Measurements from ENCODE around the gene ZNF444. TPM values are rescaled to one million over a fixed set of nuclear protein-coding genes. Genes with fewer than 3 reads are reported as not detected.

ZNF444 gene
- total and polyA plus RNA-seq, 2 donors (not counting 3 experiments of a cell fraction or from before 2014, with no cell fraction given) = 37.2 to 41.7 TPM

GRCh38 chr19:56174086-56174485 is 33.0 kb downstream of the ZNF444 start:
- BruUV-seq (replicated peaks) = no TSS peak
- Histone ChIP-seq H3K9me3 (replicated peaks; ENCODE audit: control insufficient read depth, insufficient read depth, low read length) (no peaks in the 10 kb centered on the region), H3K36me3 (ENCODE audit: control insufficient read depth in 2 of 2, extremely low read depth in 1 of 2, insufficient read depth in 2 of 2, low read length in 2 of 2) (no peaks in the 10 kb centered on the region), H3K79me2 (ENCODE audit: control insufficient read depth, insufficient read depth, low read length) (no peaks in the 10 kb centered on the region), H3K4me2 (ENCODE audit: insufficient read depth, low read length) (no peak overlapping the region), H3K4me3 (replicated peaks in 1 of 3; ENCODE audit: insufficient read depth in 1 of 3, low read depth in 1 of 3, low read length in 3 of 3) (no peak overlapping the region), H3K27me3 (ENCODE audit: control insufficient read depth in 2 of 2, insufficient read depth in 2 of 2, low read length in 2 of 2) (peaks cover 0 to 2% of the 10 kb centered on the region in 2 experiments), H3K4me1 (ENCODE audit: control insufficient read depth, extremely low read depth, insufficient read depth, low read length) (no peaks in the 10 kb centered on the region), H3K9ac (replicated peaks; ENCODE audit: extremely low read depth, insufficient read depth, low read length) (no peak overlapping the region), H3K9me1 (replicated peaks; ENCODE audit: control insufficient read depth, extremely low read depth, insufficient read depth, low read length) (no peaks in the 10 kb centered on the region), H3K27ac (ENCODE audit: insufficient read depth, low read depth, low read length) (no peak overlapping the region), H2AFZ (ENCODE audit: low read depth, low read length) (no peak overlapping the region), H4K20me1 (replicated peaks; ENCODE audit: control insufficient read depth, extremely low read depth, insufficient read depth, low read length) (no peaks in the 10 kb centered on the region)
- ChIA-PET CTCF (interaction anchor here (0.7 to 13.9 kb wide), 5 partner anchors 48 to 159 kb away, joined by 3 to 328 read pairs (median 17); no protein-coding TSS in a partner anchor), POLR2A (no interaction called here)
- DNase-seq (ENCODE audit: low read depth, low spot score) (no peak), FAIRE-seq (no peak)
- intact Hi-C loops (cut with micrococcal nuclease) (loop anchor here (5.0 kb wide), 2 partner anchors 52 to 78 kb away; partner anchors contain the start of gene ZNF787), dilution Hi-C loops (cut with MboI; ENCODE audit: extremely low pct_ligation_motif_present, low sequenced_read_pairs) (no loop called here)
- TF ChIP-seq FOS (IDR thresholded peaks at IDR 0.05; ENCODE audit: borderline replicate concordance, insufficient read depth, low read length) (no peak), GATA2 (IDR thresholded peaks at IDR 0.05; ENCODE audit: insufficient read depth, insufficient read length, low read depth, low read length) (no peak), EZH2 (IDR thresholded peaks at IDR 0.05; ENCODE audit: borderline replicate concordance, low read depth, low read length, severe bottlenecking) (no peak), JUN (IDR thresholded peaks at IDR 0.05; ENCODE audit: borderline replicate concordance, insufficient read depth, insufficient read length, low read depth) (no peak)

GRCh38 chr19:56174550-56174949 is 33.5 kb downstream of the ZNF444 start:
- Histone ChIP-seq H3K79me2 (ENCODE audit: control insufficient read depth, insufficient read depth, low read length) (no peaks in the 10 kb centered on the region), H3K9ac (replicated peaks; ENCODE audit: extremely low read depth, insufficient read depth, low read length) (no peak overlapping the region), H3K36me3 (ENCODE audit: control insufficient read depth in 2 of 2, extremely low read depth in 1 of 2, insufficient read depth in 2 of 2, low read length in 2 of 2) (no peaks in the 10 kb centered on the region), H3K9me3 (replicated peaks; ENCODE audit: control insufficient read depth, insufficient read depth, low read length) (no peaks in the 10 kb centered on the region), H2AFZ (ENCODE audit: low read depth, low read length) (no peak overlapping the region), H3K9me1 (replicated peaks; ENCODE audit: control insufficient read depth, extremely low read depth, insufficient read depth, low read length) (no peaks in the 10 kb centered on the region), H3K27ac (ENCODE audit: insufficient read depth, low read depth, low read length) (no peak overlapping the region), H3K4me1 (ENCODE audit: control insufficient read depth, extremely low read depth, insufficient read depth, low read length) (no peaks in the 10 kb centered on the region), H4K20me1 (replicated peaks; ENCODE audit: control insufficient read depth, extremely low read depth, insufficient read depth, low read length) (no peaks in the 10 kb centered on the region), H3K4me2 (ENCODE audit: insufficient read depth, low read length) (no peak overlapping the region), H3K27me3 (ENCODE audit: control insufficient read depth in 2 of 2, insufficient read depth in 2 of 2, low read length in 2 of 2) (peaks cover 0 to 2% of the 10 kb centered on the region in 2 experiments), H3K4me3 (replicated peaks in 1 of 3; ENCODE audit: insufficient read depth in 1 of 3, low read depth in 1 of 3, low read length in 3 of 3) (no peak overlapping the region)
- no peak for TF ChIP-seq MYC (IDR thresholded peaks at IDR 0.05; ENCODE audit: low read depth, low read length)
- TF ChIP-seq MAX (IDR thresholded peaks at IDR 0.05; ENCODE audit: insufficient read depth, insufficient read length) = no peak
- TF ChIP-seq POLR2A (IDR thresholded peaks at IDR 0.05; ENCODE audit: low read depth, low read length) = no peak
- TF ChIP-seq CTCF (IDR thresholded peaks at IDR 0.05; ENCODE audit: extremely low read depth in 1 of 2, insufficient read depth in 1 of 2, low read depth in 1 of 2, low read length in 2 of 2) = no peak
- no peak for TF ChIP-seq POLR2AphosphoS5 (IDR thresholded peaks at IDR 0.05; ENCODE audit: insufficient read depth, low read depth, low read length)
- no peak for TF ChIP-seq EZH2 (IDR thresholded peaks at IDR 0.05; ENCODE audit: borderline replicate concordance, low read depth, low read length, severe bottlenecking)
- TF ChIP-seq GATA2 (IDR thresholded peaks at IDR 0.05; ENCODE audit: insufficient read depth, insufficient read length, low read depth, low read length) = no peak
- no peak for TF ChIP-seq FOS (IDR thresholded peaks at IDR 0.05; ENCODE audit: borderline replicate concordance, insufficient read depth, low read length)
- TF ChIP-seq JUN (IDR thresholded peaks at IDR 0.05; ENCODE audit: borderline replicate concordance, insufficient read depth, insufficient read length, low read depth) = no peak
- ChIA-PET CTCF (interaction anchor here (0.7 to 13.9 kb wide), 5 partner anchors 47 to 159 kb away, joined by 3 to 328 read pairs (median 17); no protein-coding TSS in a partner anchor), POLR2A (no interaction called here)
- BruUV-seq (replicated peaks) = no TSS peak
- DNase-seq (ENCODE audit: low read depth, low spot score) (no peak), FAIRE-seq (no peak)
- intact Hi-C loops (cut with micrococcal nuclease) (loop anchor here (5.0 kb wide), 2 partner anchors 52 to 78 kb away; partner anchors contain the start of gene ZNF787), dilution Hi-C loops (cut with MboI; ENCODE audit: extremely low pct_ligation_motif_present, low sequenced_read_pairs) (no loop called here)

All from endothelial cell of umbilical vein (primary cell).